Measurements from ENCODE around the gene TRABD2B. TPM values are rescaled to one million over a fixed set of nuclear protein-coding genes. Genes with fewer than 3 reads are reported as not detected.

The TRABD2B gene
- total and polyA plus RNA-seq, 2 of the 13 experiments (the other 11 are each of a cell fraction or from before 2014, with no cell fraction given), result 0.04 TPM; not detected in 1

- Histone ChIP-seq H2AFZ (ENCODE audit: low read length) (no peak overlapping the region), H3K27me3 (ENCODE audit: control insufficient read depth in 1 of 2, insufficient read depth in 2 of 2, low read length in 2 of 2) (peaks cover 0 to 8% of the 10 kb centered on the region in 2 experiments; a peak in 2 of 5 replicates), H3K36me3 (replicated peaks in 1 of 2; ENCODE audit: control insufficient read depth in 1 of 2, insufficient read depth in 2 of 2, low read length in 2 of 2) (no peaks in the 10 kb centered on the region), H3K27ac (ENCODE audit: extremely low read length, insufficient read depth, low read length) (no peak overlapping the region), H3K4me1 (ENCODE audit: insufficient read depth, low read length) (no peaks in the 10 kb centered on the region), H3K9ac (ENCODE audit: insufficient read depth, low read depth, low read length) (no peak overlapping the region), H3K9me3 (ENCODE audit: low read length) (no peaks in the 10 kb centered on the region), H3K4me3 (replicated peaks in 1 of 3; ENCODE audit: insufficient read depth in 1 of 3, low read depth in 2 of 3, low read length in 3 of 3) (no peak overlapping the region), H4K20me1 (ENCODE audit: insufficient read depth, low read length) (no peaks in the 10 kb centered on the region), H3K79me2 (ENCODE audit: insufficient read depth, low read length) (no peaks in the 10 kb centered on the region), H3K4me2 (ENCODE audit: low read depth, low read length) (no peak overlapping the region)
- WGBS (ENCODE audit: low lambda C conversion rate), result 21% methylated on average over 6 of the region's 6 CpGs
- CTCF ChIA-PET (ENCODE audit: low intra/inter-chr PET ratio, low total read pairs), result no interaction called here
- intact Hi-C loops (cut with micrococcal nuclease; ENCODE audit: unreplicated experiment), result no loop called here
- DNase-seq (ENCODE audit: low spot score) (no peak), FAIRE-seq (no peak), ATAC-seq (no peak)
- in situ Hi-C loops (cut with HindIII; ENCODE audit: extremely low pct_ligation_motif_present, low pct_unique_long_range_greater_than_20kb), result no loop called here
- POLR2A ChIA-PET, result no interaction called here
- no TSS peak for BruUV-seq (replicated peaks)
- no peak for TF ChIP-seq ZBTB7A (CRISPR knock-in tag; IDR thresholded peaks at IDR 0.05)
- no peak for TF ChIP-seq HOMEZ (CRISPR knock-in tag; IDR thresholded peaks at IDR 0.05; ENCODE audit: low read depth)
- no peak for TF ChIP-seq MTERF4 (CRISPR knock-in tag; IDR thresholded peaks at IDR 0.05)
- TF ChIP-seq RFX1 (IDR thresholded peaks at IDR 0.05), result no peak
- TF ChIP-seq NFE2L1 (CRISPR knock-in tag; IDR thresholded peaks at IDR 0.05; ENCODE audit: borderline replicate concordance), result no peak
- no peak for TF ChIP-seq ZFX (CRISPR knock-in tag; IDR thresholded peaks at IDR 0.05; ENCODE audit: low read depth)
- TF ChIP-seq BCL3 (CRISPR knock-in tag; IDR thresholded peaks at IDR 0.05), result no peak
- TF ChIP-seq SYNCRIP (IDR thresholded peaks at IDR 0.05; ENCODE audit: insufficient read depth, low read depth, low read length), result no peak
- TF ChIP-seq ZBTB8A (CRISPR knock-in tag; IDR thresholded peaks at IDR 0.05; ENCODE audit: borderline replicate concordance, low read depth), result no peak
- no peak for TF ChIP-seq FOXP4 (CRISPR knock-in tag; IDR thresholded peaks at IDR 0.05)
- TF ChIP-seq TIGD3 (CRISPR knock-in tag; IDR thresholded peaks at IDR 0.05; ENCODE audit: borderline replicate concordance), result no peak
- TF ChIP-seq GFI1 (CRISPR knock-in tag; IDR thresholded peaks at IDR 0.05; ENCODE audit: borderline replicate concordance), result no peak
- no peak for TF ChIP-seq ZFP91 (CRISPR knock-in tag; IDR thresholded peaks at IDR 0.05; ENCODE audit: borderline replicate concordance)
Observed at GRCh38 chr1:48003741-48004531, 6.8 kb upstream of the TRABD2B start.
